Limb (tissue), 2 donors: ENCODE measurements around the gene SLC4A8.
"Not testable (repeated sequence)": the region's sequence is repeated elsewhere in the genome, so short reads cannot be mapped to it uniquely, and the experiment has no call there.

Source experiments
- DNase-seq, 2 donors: peaks; one replicate each; pipeline ENCODE4 v3.0.0-alpha.2; 2016; ENCODE audit errors: extremely low spot score in 2 of 2

Gene SLC4A8

GRCh38 chr12:51429700-51430099 is 5.1 kb downstream of the SLC4A8 start:
- no peak for DNase-seq

GRCh38 chr12:51430196-51430895 is 5.7 kb downstream of the SLC4A8 start:
- DNase-seq = no peak

GRCh38 chr12:51432921-51433320 is 8.3 kb downstream of the SLC4A8 start:
- no peak for DNase-seq

GRCh38 chr12:51434305-51434704 is 9.7 kb downstream of the SLC4A8 start:
- DNase-seq = no peak

- DNase-seq = no peak
These were observed 12.8 kb downstream of the SLC4A8 start for GRCh38 chr12:51437431-51437830.

- no peak for DNase-seq
These were observed 14.7 kb downstream of the SLC4A8 start for GRCh38 chr12:51439330-51439729.

GRCh38 chr12:51441583-51441982 is 17.0 kb downstream of the SLC4A8 start:
- DNase-seq = no peak

GRCh38 chr12:51442324-51442723 is 17.7 kb downstream of the SLC4A8 start:
- DNase-seq = no peak

GRCh38 chr12:51443573-51443972 is 18.9 kb downstream of the SLC4A8 start:
- DNase-seq = no peak

GRCh38 chr12:51448618-51449256 is 24.1 kb downstream of the SLC4A8 start:
- DNase-seq = no peak

GRCh38 chr12:51449580-51450246 is 25.1 kb downstream of the SLC4A8 start:
- no peak for DNase-seq

GRCh38 chr12:51450333-51450732 is 25.7 kb downstream of the SLC4A8 start:
- no peak for DNase-seq

GRCh38 chr12:51450806-51451205 is 26.2 kb downstream of the SLC4A8 start:
- no peak for DNase-seq

- not testable (repeated sequence) for DNase-seq
These were observed 29.4 kb downstream of the SLC4A8 start for GRCh38 chr12:51454016-51454415.

GRCh38 chr12:51455050-51455449 is 30.4 kb downstream of the SLC4A8 start:
- not testable (repeated sequence) for DNase-seq

GRCh38 chr12:51458635-51459034 is 34.0 kb downstream of the SLC4A8 start:
- DNase-seq = no peak

- DNase-seq = no peak
These were observed 35.9 kb downstream of the SLC4A8 start for GRCh38 chr12:51460519-51460918.

- no peak for DNase-seq
These were observed 40.9 kb downstream of the SLC4A8 start for GRCh38 chr12:51465491-51465890.

- no peak for DNase-seq
These were observed 45.5 kb downstream of the SLC4A8 start for GRCh38 chr12:51470116-51470515.

- no peak for DNase-seq
These were observed 46.7 kb downstream of the SLC4A8 start for GRCh38 chr12:51471111-51471864.

- no peak for DNase-seq
These were observed 48.4 kb downstream of the SLC4A8 start for GRCh38 chr12:51472984-51473383.

- no peak for DNase-seq
These were observed 49.3 kb downstream of the SLC4A8 start for GRCh38 chr12:51473947-51474346.
